ENCODE measurements around the gene TSPAN32.

TSPAN32 gene

DNA sequence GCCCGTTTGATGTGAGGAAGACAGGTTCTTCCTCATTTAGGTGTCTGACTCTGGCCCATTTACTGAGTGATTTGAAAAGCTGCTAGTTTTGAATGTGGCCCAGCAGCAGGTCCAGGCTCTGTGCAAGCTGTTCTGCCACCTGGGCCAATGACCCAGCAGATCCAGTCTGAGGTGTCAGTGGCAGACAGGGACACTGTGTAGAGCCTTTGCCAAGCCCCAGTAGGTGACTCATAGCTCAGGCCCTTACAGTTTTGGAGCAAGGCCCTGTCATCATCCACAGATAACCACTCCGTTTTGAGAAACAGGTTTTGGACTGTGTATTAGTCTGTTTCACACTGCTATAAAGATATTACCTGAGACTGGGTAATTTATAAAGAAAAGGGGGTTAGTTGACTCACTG, 23.9 kb downstream of the TSPAN32 start:
- Histone ChIP-seq H3K27me3 (ENCODE audit: insufficient read depth, low read length, poor library complexity) (no peaks in the 10 kb centered on the region), H3K4me1 (ENCODE audit: insufficient read depth, low read length) (no peaks in the 10 kb centered on the region), H3K9me3 (ENCODE audit: insufficient read depth, low read length, severe bottlenecking) (peaks cover 5% of the 10 kb centered on the region), H2AFZ (ENCODE audit: low read depth, low read length) (no peak overlapping the region), H3K9ac (ENCODE audit: low read depth, low read length) (no peak overlapping the region), H3K27ac (ENCODE audit: low read length) (no peak overlapping the region), H3K79me2 (ENCODE audit: insufficient read depth, low read length) (no peaks in the 10 kb centered on the region), H4K20me1 (ENCODE audit: insufficient read depth, low read length) (no peaks in the 10 kb centered on the region), H3K4me2 (ENCODE audit: insufficient read depth, low read length) (no peak overlapping the region), H3K36me3 (ENCODE audit: insufficient read depth, low read length) (no peaks in the 10 kb centered on the region), H3K4me3 (ENCODE audit: low read depth in 1 of 2, low read length in 2 of 2) (no peak overlapping the region)
- DNase-seq = no peak
- no peak for ATAC-seq (ENCODE audit: insufficient read depth, low read depth)
- TF ChIP-seq EZH2 (IDR thresholded peaks at IDR 0.05; ENCODE audit: borderline replicate concordance, low read depth, low read length, severe bottlenecking) = no peak
- no peak for TF ChIP-seq CTCF (IDR thresholded peaks at IDR 0.05; ENCODE audit: borderline replicate concordance, extremely low read depth, low read length, poor library complexity, severe bottlenecking)

GRCh38 chr11:2327032-2327431, 25.2 kb downstream of the TSPAN32 start:
- Histone ChIP-seq H3K36me3 (ENCODE audit: insufficient read depth, low read length) (no peaks in the 10 kb centered on the region), H3K4me1 (ENCODE audit: insufficient read depth, low read length) (no peaks in the 10 kb centered on the region), H3K79me2 (ENCODE audit: insufficient read depth, low read length) (no peaks in the 10 kb centered on the region), H3K9ac (ENCODE audit: low read depth, low read length) (no peak overlapping the region), H4K20me1 (ENCODE audit: insufficient read depth, low read length) (no peaks in the 10 kb centered on the region), H3K27me3 (ENCODE audit: insufficient read depth, low read length, poor library complexity) (no peaks in the 10 kb centered on the region), H2AFZ (ENCODE audit: low read depth, low read length) (no peak overlapping the region), H3K4me3 (ENCODE audit: low read depth in 1 of 2, low read length in 2 of 2) (no peak overlapping the region), H3K4me2 (ENCODE audit: insufficient read depth, low read length) (no peak overlapping the region), H3K27ac (ENCODE audit: low read length) (no peak overlapping the region), H3K9me3 (ENCODE audit: insufficient read depth, low read length, severe bottlenecking) (peaks cover 14% of the 10 kb centered on the region)
- ATAC-seq (ENCODE audit: insufficient read depth, low read depth) = no peak
- no peak for DNase-seq
- no peak for TF ChIP-seq EZH2 (IDR thresholded peaks at IDR 0.05; ENCODE audit: borderline replicate concordance, low read depth, low read length, severe bottlenecking)

- no peak overlapping the region for H3K4me3 ChIP-seq (ENCODE audit: low read depth in 1 of 2, low read length in 2 of 2)
- no peaks in the 10 kb centered on the region for H3K4me1 ChIP-seq (ENCODE audit: insufficient read depth, low read length)
- H3K79me2 ChIP-seq (ENCODE audit: insufficient read depth, low read length) = no peaks in the 10 kb centered on the region
- H2AFZ ChIP-seq (ENCODE audit: low read depth, low read length) = no peak overlapping the region
- H4K20me1 ChIP-seq (ENCODE audit: insufficient read depth, low read length) = no peaks in the 10 kb centered on the region
- no peaks in the 10 kb centered on the region for H3K27me3 ChIP-seq (ENCODE audit: insufficient read depth, low read length, poor library complexity)
- DNase-seq (no peak), ATAC-seq (ENCODE audit: insufficient read depth, low read depth) (no peak)
- no peak overlapping the region for H3K4me2 ChIP-seq (ENCODE audit: insufficient read depth, low read length)
- H3K27ac ChIP-seq (ENCODE audit: low read length) = no peak overlapping the region
- peaks cover 14% of the 10 kb centered on the region for H3K9me3 ChIP-seq (ENCODE audit: insufficient read depth, low read length, severe bottlenecking)
- no peak overlapping the region for H3K9ac ChIP-seq (ENCODE audit: low read depth, low read length)
- H3K36me3 ChIP-seq (ENCODE audit: insufficient read depth, low read length) = no peaks in the 10 kb centered on the region
- no peak for TF ChIP-seq EZH2 (IDR thresholded peaks at IDR 0.05; ENCODE audit: borderline replicate concordance, low read depth, low read length, severe bottlenecking)
- no peak for TF ChIP-seq CTCF (IDR thresholded peaks at IDR 0.05; ENCODE audit: borderline replicate concordance, extremely low read depth, low read length, poor library complexity, severe bottlenecking)
Observed at GRCh38 chr11:2328021-2328420, 26.2 kb downstream of the TSPAN32 start.

- Histone ChIP-seq H3K27ac (ENCODE audit: low read length) (no peak overlapping the region), H3K9ac (ENCODE audit: low read depth, low read length) (no peak overlapping the region), H2AFZ (ENCODE audit: low read depth, low read length) (no peak overlapping the region), H3K4me1 (ENCODE audit: insufficient read depth, low read length) (no peaks in the 10 kb centered on the region), H3K4me3 (ENCODE audit: low read depth in 1 of 2, low read length in 2 of 2) (no peak overlapping the region), H3K79me2 (ENCODE audit: insufficient read depth, low read length) (no peaks in the 10 kb centered on the region), H3K9me3 (ENCODE audit: insufficient read depth, low read length, severe bottlenecking) (peaks cover 14% of the 10 kb centered on the region), H3K27me3 (ENCODE audit: insufficient read depth, low read length, poor library complexity) (no peaks in the 10 kb centered on the region), H3K4me2 (ENCODE audit: insufficient read depth, low read length) (no peak overlapping the region), H4K20me1 (ENCODE audit: insufficient read depth, low read length) (no peaks in the 10 kb centered on the region), H3K36me3 (ENCODE audit: insufficient read depth, low read length) (no peaks in the 10 kb centered on the region)
- ATAC-seq (ENCODE audit: insufficient read depth, low read depth) (no peak), DNase-seq (no peak)
- TF ChIP-seq CTCF (IDR thresholded peaks at IDR 0.05; ENCODE audit: borderline replicate concordance, extremely low read depth, low read length, poor library complexity, severe bottlenecking) (no peak), EZH2 (IDR thresholded peaks at IDR 0.05; ENCODE audit: borderline replicate concordance, low read depth, low read length, severe bottlenecking) (no peak)
Observed at GRCh38 chr11:2328656-2329354, 27.0 kb downstream of the TSPAN32 start.
